Measurements from ENCODE around the gene MAP2K5.
A peak's percentile ranks its signal among the peaks of the same experiment; 100 is the strongest.

Gene MAP2K5

GRCh38 chr15:67831363-67831762 is 288.9 kb downstream of the MAP2K5 start:
- TF ChIP-seq EZH2phosphoT487 (IDR thresholded peaks at IDR 0.05; ENCODE audit: borderline replicate concordance): no peak
- TF ChIP-seq, protein P1, sequence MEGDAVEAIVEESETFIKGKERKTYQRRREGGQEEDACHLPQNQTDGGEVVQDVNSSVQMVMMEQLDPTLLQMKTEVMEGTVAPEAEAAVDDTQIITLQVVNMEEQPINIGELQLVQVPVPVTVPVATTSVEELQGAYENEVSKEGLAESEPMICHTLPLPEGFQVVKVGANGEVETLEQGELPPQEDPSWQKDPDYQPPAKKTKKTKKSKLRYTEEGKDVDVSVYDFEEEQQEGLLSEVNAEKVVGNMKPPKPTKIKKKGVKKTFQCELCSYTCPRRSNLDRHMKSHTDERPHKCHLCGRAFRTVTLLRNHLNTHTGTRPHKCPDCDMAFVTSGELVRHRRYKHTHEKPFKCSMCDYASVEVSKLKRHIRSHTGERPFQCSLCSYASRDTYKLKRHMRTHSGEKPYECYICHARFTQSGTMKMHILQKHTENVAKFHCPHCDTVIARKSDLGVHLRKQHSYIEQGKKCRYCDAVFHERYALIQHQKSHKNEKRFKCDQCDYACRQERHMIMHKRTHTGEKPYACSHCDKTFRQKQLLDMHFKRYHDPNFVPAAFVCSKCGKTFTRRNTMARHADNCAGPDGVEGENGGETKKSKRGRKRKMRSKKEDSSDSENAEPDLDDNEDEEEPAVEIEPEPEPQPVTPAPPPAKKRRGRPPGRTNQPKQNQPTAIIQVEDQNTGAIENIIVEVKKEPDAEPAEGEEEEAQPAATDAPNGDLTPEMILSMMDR (conservative IDR thresholded peaks at IDR 0.05; ENCODE audit: low read length): no peak
- H3K79me2 ChIP-seq (ENCODE audit: insufficient read depth, low read length): no peaks in the 10 kb centered on the region
- H3K27me3 ChIP-seq (ENCODE audit: insufficient read depth, low read length, poor library complexity, severe bottlenecking): no peaks in the 10 kb centered on the region
- H3F3A ChIP-seq (ENCODE audit: low read depth): no peaks in the 10 kb centered on the region
- no peak overlapping the region for H3K4me2 ChIP-seq (ENCODE audit: low read depth, low read length, poor library complexity, severe bottlenecking)
- H2AFZ ChIP-seq (ENCODE audit: low read length): no peak overlapping the region
- H3K9me3 ChIP-seq (ENCODE audit: insufficient read depth, low read depth, low read length): no peaks in the 10 kb centered on the region
- peaks cover 25% of the 10 kb centered on the region for H3K4me1 ChIP-seq (ENCODE audit: insufficient read depth, low read length, poor library complexity, severe bottlenecking)
- no peak overlapping the region for H3K4me3 ChIP-seq (ENCODE audit: low read length, poor library complexity, severe bottlenecking)
- H3K36me3 ChIP-seq (ENCODE audit: insufficient read depth, low read length): no peaks in the 10 kb centered on the region
- H4K20me1 ChIP-seq (ENCODE audit: insufficient read depth, low read length, poor library complexity, severe bottlenecking): no peaks in the 10 kb centered on the region
- H3K9me2 ChIP-seq (replicated peaks; ENCODE audit: low read depth, low read length): no peaks in the 10 kb centered on the region
- H3K9ac ChIP-seq (ENCODE audit: low read depth, low read length, poor library complexity, severe bottlenecking): no peak overlapping the region

DNA sequence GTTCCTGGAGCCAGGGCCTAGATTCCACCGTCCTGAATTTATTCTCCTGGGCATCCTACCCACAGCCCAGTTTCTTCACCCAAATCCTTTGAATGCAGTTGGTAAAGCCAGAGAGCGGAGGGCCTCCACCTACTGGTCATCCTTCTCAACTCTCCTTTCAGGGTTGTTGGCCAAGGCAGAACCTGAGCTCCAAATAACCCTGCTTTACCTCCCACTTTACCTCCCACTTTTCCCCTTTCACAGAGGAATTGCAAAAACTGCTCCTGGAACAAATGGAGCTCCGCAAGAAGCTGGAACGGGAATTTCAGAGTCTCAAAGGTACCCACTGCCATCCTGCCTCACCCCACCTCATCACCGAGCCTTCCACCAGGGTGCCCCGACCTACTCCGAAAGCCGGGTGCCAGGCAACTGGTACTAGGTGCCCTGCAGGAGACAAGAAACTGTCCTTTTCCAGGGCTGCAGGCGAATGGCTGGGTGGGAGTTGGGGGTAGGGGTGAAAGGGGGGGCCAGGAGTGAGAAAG is 289.6 kb downstream of the MAP2K5 start:
- Histone ChIP-seq H3K36me3 (ENCODE audit: insufficient read depth, low read length) (no peaks in the 10 kb centered on the region), H3K79me2 (ENCODE audit: insufficient read depth, low read length) (no peaks in the 10 kb centered on the region), H4K20me1 (ENCODE audit: insufficient read depth, low read length, poor library complexity, severe bottlenecking) (no peaks in the 10 kb centered on the region), H2AFZ (ENCODE audit: low read length) (no peak overlapping the region), H3K4me1 (ENCODE audit: insufficient read depth, low read length, poor library complexity, severe bottlenecking) (peaks cover 30% of the 10 kb centered on the region), H3K9me3 (ENCODE audit: insufficient read depth, low read depth, low read length) (no peaks in the 10 kb centered on the region), H3K9ac (ENCODE audit: low read depth, low read length, poor library complexity, severe bottlenecking) (no peak overlapping the region), H3F3A (ENCODE audit: low read depth) (no peaks in the 10 kb centered on the region), H3K9me2 (replicated peaks; ENCODE audit: low read depth, low read length) (no peaks in the 10 kb centered on the region), H3K27me3 (ENCODE audit: insufficient read depth, low read length, poor library complexity, severe bottlenecking) (no peaks in the 10 kb centered on the region), H3K4me2 (ENCODE audit: low read depth, low read length, poor library complexity, severe bottlenecking) (no peak overlapping the region), H3K4me3 (ENCODE audit: low read length, poor library complexity, severe bottlenecking) (no peak overlapping the region)
- TF ChIP-seq, protein P1 (conservative IDR thresholded peaks at IDR 0.05; ENCODE audit: low read length): peak; percentile 71
- TF ChIP-seq EZH2phosphoT487 (IDR thresholded peaks at IDR 0.05; ENCODE audit: borderline replicate concordance): no peak

GRCh38 chr15:67832897-67833709 is 290.6 kb downstream of the MAP2K5 start:
- TF ChIP-seq, protein P1 (conservative IDR thresholded peaks at IDR 0.05; ENCODE audit: low read length): no peak
- TF ChIP-seq EZH2phosphoT487 (IDR thresholded peaks at IDR 0.05; ENCODE audit: borderline replicate concordance): no peak
- Histone ChIP-seq H3K4me3 (ENCODE audit: low read length, poor library complexity, severe bottlenecking) (peak overlapping the region; percentile 78), H3K4me2 (ENCODE audit: low read depth, low read length, poor library complexity, severe bottlenecking) (peak overlapping the region; percentile 75), H2AFZ (ENCODE audit: low read length) (no peak overlapping the region), H3K9me3 (ENCODE audit: insufficient read depth, low read depth, low read length) (no peaks in the 10 kb centered on the region), H3F3A (ENCODE audit: low read depth) (no peaks in the 10 kb centered on the region), H3K9me2 (replicated peaks; ENCODE audit: low read depth, low read length) (no peaks in the 10 kb centered on the region), H3K27me3 (ENCODE audit: insufficient read depth, low read length, poor library complexity, severe bottlenecking) (no peaks in the 10 kb centered on the region), H3K4me1 (ENCODE audit: insufficient read depth, low read length, poor library complexity, severe bottlenecking) (peaks cover 36% of the 10 kb centered on the region), H3K79me2 (ENCODE audit: insufficient read depth, low read length) (no peaks in the 10 kb centered on the region), H3K36me3 (ENCODE audit: insufficient read depth, low read length) (no peaks in the 10 kb centered on the region), H3K9ac (ENCODE audit: low read depth, low read length, poor library complexity, severe bottlenecking) (peak overlapping the region; percentile 77), H4K20me1 (ENCODE audit: insufficient read depth, low read length, poor library complexity, severe bottlenecking) (no peaks in the 10 kb centered on the region)
